Nucleus accumbens (tissue), 56 donors: ENCODE measurements around the gene PLA2G2D.

ENCODE experiments used
- DNase-seq, 56 donors: peaks; one replicate each; lab custom pipeline; 2025; lab: John Stamatoyannopoulos, UW

The PLA2G2D gene

GRCh38 chr1:20072771-20073170, 46.6 kb downstream of the PLA2G2D start:
- no peak for DNase-seq

GRCh38 chr1:20071416-20071815, 47.9 kb downstream of the PLA2G2D start:
- DNase-seq = no peak

- peak in 1 of 56 donors; percentile 2 for DNase-seq
These were observed 49.0 kb downstream of the PLA2G2D start for GRCh38 chr1:20070357-20070756.

GRCh38 chr1:20069874-20070273, 49.5 kb downstream of the PLA2G2D start, which contains the start of gene PLA2G5:
PLA2G5 (plus strand) TSS chr1:20070194; CDS start chr1:20084831, 14,637 bp downstream.
- DNase-seq = peak in 37 of 56 donors; percentile 2 to 74 (median 28)

- DNase-seq = no peak
These were observed 50.6 kb downstream of the PLA2G2D start for GRCh38 chr1:20068722-20069121.

GRCh38 chr1:20063861-20064292, 55.5 kb downstream of the PLA2G2D start:
- DNase-seq = peak in 1 of 56 donors; percentile 11
